ENCODE results near the gene ARV1.

The ARV1 gene

GRCh38 chr1:230970432-230970831, 8.5 kb upstream of the ARV1 start:
- Histone ChIP-seq H3K27me3 (ENCODE audit: insufficient read depth, low read length, poor library complexity) (no peaks in the 10 kb centered on the region), H2BK5ac (ENCODE audit: low read length) (no peak overlapping the region), H3K27ac (ENCODE audit: low read depth, low read length) (no peak overlapping the region), H3K4ac (ENCODE audit: low read depth, low read length) (no peak overlapping the region), H3K4me1 (ENCODE audit: control insufficient read depth, low read depth, low read length) (no peaks in the 10 kb centered on the region), H3K18ac (ENCODE audit: low read length) (no peak overlapping the region), H4K5ac (ENCODE audit: low read length) (no peak overlapping the region), H3K23ac (ENCODE audit: low read length) (no peak overlapping the region), H2BK120ac (ENCODE audit: low read depth, low read length) (no peak overlapping the region), H4K8ac (ENCODE audit: low read depth, low read length) (no peak overlapping the region), H2BK15ac (replicated peaks; ENCODE audit: low read depth) (no peak overlapping the region), H3K9ac (ENCODE audit: low read length) (no peak overlapping the region), H3K4me3 (ENCODE audit: low read length) (no peak overlapping the region), H3K56ac (ENCODE audit: low read length) (no peak overlapping the region), H3K79me2 (ENCODE audit: control insufficient read depth, insufficient read depth, low read length) (no peaks in the 10 kb centered on the region), H3K79me1 (ENCODE audit: low read length) (no peaks in the 10 kb centered on the region), H2AK5ac (ENCODE audit: low read length) (no peak overlapping the region), H3K4me2 (ENCODE audit: low read length) (no peak overlapping the region), H3K36me3 (ENCODE audit: control insufficient read depth, insufficient read depth, low read length) (no peaks in the 10 kb centered on the region)
- no peak for DNase-seq
- WGBS (ENCODE audit: extremely low coverage, insufficient coverage, low lambda C conversion rate), result no CpG with 5 or more reads among the region's 5 CpGs

DNA sequence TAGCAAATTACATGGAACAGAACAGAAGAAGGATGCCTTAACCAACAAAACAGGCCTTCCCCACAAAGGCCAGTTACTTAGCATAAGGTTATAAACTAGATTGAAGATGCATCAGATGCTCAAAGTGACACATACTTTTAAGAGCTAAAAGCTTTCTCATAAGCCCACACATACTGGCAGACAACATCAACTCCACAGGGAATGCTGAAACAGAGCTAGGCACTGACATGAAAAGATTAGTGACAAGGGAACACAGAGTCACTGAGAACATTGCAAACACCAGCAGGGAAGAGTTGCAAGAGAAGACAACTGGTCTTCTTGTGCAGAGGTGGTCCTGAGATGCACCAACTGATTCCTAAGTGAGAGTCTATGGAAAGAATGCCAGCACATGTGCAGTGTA, 7.1 kb upstream of the ARV1 start:
- H3K79me1 ChIP-seq (ENCODE audit: low read length), result no peaks in the 10 kb centered on the region
- H3K27ac ChIP-seq (ENCODE audit: low read depth, low read length), result no peak overlapping the region
- H4K5ac ChIP-seq (ENCODE audit: low read length), result no peak overlapping the region
- no peaks in the 10 kb centered on the region for H3K79me2 ChIP-seq (ENCODE audit: control insufficient read depth, insufficient read depth, low read length)
- no peaks in the 10 kb centered on the region for H3K27me3 ChIP-seq (ENCODE audit: insufficient read depth, low read length, poor library complexity)
- H3K23ac ChIP-seq (ENCODE audit: low read length), result no peak overlapping the region
- H3K4ac ChIP-seq (ENCODE audit: low read depth, low read length), result no peak overlapping the region
- no peak overlapping the region for H2BK120ac ChIP-seq (ENCODE audit: low read depth, low read length)
- H3K18ac ChIP-seq (ENCODE audit: low read length), result no peak overlapping the region
- no peak overlapping the region for H3K4me2 ChIP-seq (ENCODE audit: low read length)
- no peaks in the 10 kb centered on the region for H3K36me3 ChIP-seq (ENCODE audit: control insufficient read depth, insufficient read depth, low read length)
- H2BK15ac ChIP-seq (replicated peaks; ENCODE audit: low read depth), result no peak overlapping the region
- H2AK5ac ChIP-seq (ENCODE audit: low read length), result no peak overlapping the region
- no peak overlapping the region for H3K9ac ChIP-seq (ENCODE audit: low read length)
- no peak for DNase-seq
- H4K8ac ChIP-seq (ENCODE audit: low read depth, low read length), result no peak overlapping the region
- H3K56ac ChIP-seq (ENCODE audit: low read length), result no peak overlapping the region
- H2BK5ac ChIP-seq (ENCODE audit: low read length), result no peak overlapping the region
- H3K4me1 ChIP-seq (ENCODE audit: control insufficient read depth, low read depth, low read length), result no peaks in the 10 kb centered on the region
- no peak overlapping the region for H3K4me3 ChIP-seq (ENCODE audit: low read length)

- Histone ChIP-seq H3K4ac (ENCODE audit: low read depth, low read length) (no peak overlapping the region), H3K27ac (ENCODE audit: low read depth, low read length) (no peak overlapping the region), H2BK15ac (replicated peaks; ENCODE audit: low read depth) (no peak overlapping the region), H4K5ac (ENCODE audit: low read length) (no peak overlapping the region), H3K9ac (ENCODE audit: low read length) (no peak overlapping the region), H3K79me2 (ENCODE audit: control insufficient read depth, insufficient read depth, low read length) (no peaks in the 10 kb centered on the region), H3K18ac (ENCODE audit: low read length) (no peak overlapping the region), H2BK5ac (ENCODE audit: low read length) (no peak overlapping the region), H3K4me1 (ENCODE audit: control insufficient read depth, low read depth, low read length) (no peaks in the 10 kb centered on the region), H3K36me3 (ENCODE audit: control insufficient read depth, insufficient read depth, low read length) (no peaks in the 10 kb centered on the region), H2AK5ac (ENCODE audit: low read length) (no peak overlapping the region), H3K4me3 (ENCODE audit: low read length) (no peak overlapping the region), H3K4me2 (ENCODE audit: low read length) (no peak overlapping the region), H3K79me1 (ENCODE audit: low read length) (no peaks in the 10 kb centered on the region), H3K23ac (ENCODE audit: low read length) (no peak overlapping the region), H2BK120ac (ENCODE audit: low read depth, low read length) (no peak overlapping the region), H4K8ac (ENCODE audit: low read depth, low read length) (no peak overlapping the region), H3K27me3 (ENCODE audit: insufficient read depth, low read length, poor library complexity) (no peaks in the 10 kb centered on the region), H3K56ac (ENCODE audit: low read length) (no peak overlapping the region)
- WGBS (ENCODE audit: extremely low coverage, insufficient coverage, low lambda C conversion rate), result no CpG with 5 or more reads among the region's 1 CpG
- DNase-seq, result no peak
Observed at GRCh38 chr1:230972855-230973271, 6.0 kb upstream of the ARV1 start.

GRCh38 chr1:230975636-230976035, 3.3 kb upstream of the ARV1 start:
- no peak overlapping the region for H3K56ac ChIP-seq (ENCODE audit: low read length)
- H3K79me1 ChIP-seq (ENCODE audit: low read length), result peaks cover 2% of the 10 kb centered on the region
- no CpG with 5 or more reads among the region's 3 CpGs for WGBS (ENCODE audit: extremely low coverage, insufficient coverage, low lambda C conversion rate)
- H2BK120ac ChIP-seq (ENCODE audit: low read depth, low read length), result no peak overlapping the region
- no peak overlapping the region for H2BK15ac ChIP-seq (replicated peaks; ENCODE audit: low read depth)
- H3K27ac ChIP-seq (ENCODE audit: low read depth, low read length), result no peak overlapping the region
- H2AK5ac ChIP-seq (ENCODE audit: low read length), result no peak overlapping the region
- no peak overlapping the region for H3K4me2 ChIP-seq (ENCODE audit: low read length)
- H4K5ac ChIP-seq (ENCODE audit: low read length), result no peak overlapping the region
- H3K23ac ChIP-seq (ENCODE audit: low read length), result no peak overlapping the region
- no peak overlapping the region for H4K8ac ChIP-seq (ENCODE audit: low read depth, low read length)
- no peaks in the 10 kb centered on the region for H3K27me3 ChIP-seq (ENCODE audit: insufficient read depth, low read length, poor library complexity)
- H3K79me2 ChIP-seq (ENCODE audit: control insufficient read depth, insufficient read depth, low read length), result no peaks in the 10 kb centered on the region
- no peak for DNase-seq
- H3K36me3 ChIP-seq (ENCODE audit: control insufficient read depth, insufficient read depth, low read length), result no peaks in the 10 kb centered on the region
- no peak overlapping the region for H3K4me3 ChIP-seq (ENCODE audit: low read length)
- no peak overlapping the region for H3K18ac ChIP-seq (ENCODE audit: low read length)
- no peak overlapping the region for H2BK5ac ChIP-seq (ENCODE audit: low read length)
- H3K9ac ChIP-seq (ENCODE audit: low read length), result no peak overlapping the region
- H3K4ac ChIP-seq (ENCODE audit: low read depth, low read length), result no peak overlapping the region
- H3K4me1 ChIP-seq (ENCODE audit: control insufficient read depth, low read depth, low read length), result peaks cover 3% of the 10 kb centered on the region

DNA sequence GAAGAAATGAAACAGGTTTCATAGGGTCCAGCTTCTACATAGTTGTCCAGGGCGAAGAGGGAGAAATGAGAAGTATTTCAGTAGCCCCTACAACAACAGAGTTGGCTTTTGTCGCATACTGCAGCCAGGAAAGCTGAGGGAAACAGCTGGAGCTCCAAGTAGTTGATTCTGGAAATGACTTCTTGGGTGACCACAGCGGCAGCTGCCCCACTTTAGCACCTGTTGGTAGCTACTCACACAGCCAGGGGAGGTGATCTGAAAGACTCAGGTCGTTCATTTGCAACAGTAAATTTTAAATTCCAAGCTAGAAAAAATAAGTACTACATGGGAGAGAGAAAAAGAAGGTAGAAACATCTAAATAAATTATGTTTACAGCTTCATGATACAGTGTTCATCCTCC, 2.5 kb upstream of the ARV1 start:
- Histone ChIP-seq H3K4ac (ENCODE audit: low read depth, low read length) (no peak overlapping the region), H3K27ac (ENCODE audit: low read depth, low read length) (no peak overlapping the region), H3K18ac (ENCODE audit: low read length) (no peak overlapping the region), H4K5ac (ENCODE audit: low read length) (no peak overlapping the region), H3K4me2 (ENCODE audit: low read length) (no peak overlapping the region), H3K79me1 (ENCODE audit: low read length) (peaks cover 2% of the 10 kb centered on the region), H3K9ac (ENCODE audit: low read length) (no peak overlapping the region), H3K23ac (ENCODE audit: low read length) (no peak overlapping the region), H3K36me3 (ENCODE audit: control insufficient read depth, insufficient read depth, low read length) (no peaks in the 10 kb centered on the region), H4K8ac (ENCODE audit: low read depth, low read length) (no peak overlapping the region), H3K4me1 (ENCODE audit: control insufficient read depth, low read depth, low read length) (peaks cover 3% of the 10 kb centered on the region), H2AK5ac (ENCODE audit: low read length) (no peak overlapping the region), H3K4me3 (ENCODE audit: low read length) (no peak overlapping the region), H3K27me3 (ENCODE audit: insufficient read depth, low read length, poor library complexity) (no peaks in the 10 kb centered on the region), H3K79me2 (ENCODE audit: control insufficient read depth, insufficient read depth, low read length) (no peaks in the 10 kb centered on the region), H2BK120ac (ENCODE audit: low read depth, low read length) (no peak overlapping the region), H2BK5ac (ENCODE audit: low read length) (no peak overlapping the region), H3K56ac (ENCODE audit: low read length) (no peak overlapping the region), H2BK15ac (replicated peaks; ENCODE audit: low read depth) (no peak overlapping the region)
- WGBS (ENCODE audit: extremely low coverage, insufficient coverage, low lambda C conversion rate), result no CpG with 5 or more reads among the region's 4 CpGs
- DNase-seq, result no peak

DNA sequence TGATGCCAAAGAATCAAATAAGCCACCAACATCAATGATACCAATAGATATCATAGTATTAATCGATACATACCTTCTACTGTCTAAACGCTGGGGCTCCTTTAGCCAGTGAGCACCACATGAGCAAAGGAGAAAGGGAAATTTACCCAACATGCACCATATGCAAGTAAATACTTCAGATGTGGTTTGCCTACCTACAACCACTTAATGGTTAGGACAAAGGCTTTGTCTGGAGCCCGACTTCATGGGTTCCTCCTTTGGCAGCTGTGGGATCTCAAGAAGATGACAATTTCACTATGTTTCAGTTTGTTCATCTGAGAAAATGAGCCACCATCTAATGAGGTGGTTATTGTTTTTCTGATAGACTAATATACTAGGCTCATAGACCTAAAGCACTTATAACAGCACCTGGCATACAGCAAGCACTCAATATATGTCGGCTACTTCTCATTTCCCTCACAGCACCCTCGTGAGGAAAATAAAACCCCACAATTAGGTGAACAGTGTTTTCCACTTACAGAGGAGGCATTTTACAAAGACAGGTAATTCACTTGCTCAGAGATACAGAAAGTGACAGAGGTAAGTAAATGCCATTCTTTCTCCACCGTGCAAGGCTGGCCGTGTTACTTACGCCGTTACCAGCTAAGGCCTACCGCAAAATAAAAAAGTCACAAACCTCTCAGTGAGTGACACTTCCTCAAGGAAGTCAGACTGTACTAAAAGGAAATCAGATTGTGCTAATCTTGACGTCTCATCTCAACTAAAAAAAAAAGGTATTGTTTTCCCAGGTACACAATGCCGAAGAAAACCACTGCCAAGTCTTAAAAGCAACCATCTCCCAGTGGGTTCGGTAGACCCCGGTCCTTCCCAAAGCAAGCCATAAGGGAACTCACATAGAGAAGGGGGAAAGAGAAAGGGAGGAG, 1.8 kb upstream of the ARV1 start:
- Histone ChIP-seq H3K4me3 (ENCODE audit: low read length) (no peak overlapping the region), H3K36me3 (ENCODE audit: control insufficient read depth, insufficient read depth, low read length) (no peaks in the 10 kb centered on the region), H3K79me2 (ENCODE audit: control insufficient read depth, insufficient read depth, low read length) (no peaks in the 10 kb centered on the region), H3K4ac (ENCODE audit: low read depth, low read length) (no peak overlapping the region), H3K4me2 (ENCODE audit: low read length) (no peak overlapping the region), H3K9ac (ENCODE audit: low read length) (no peak overlapping the region), H3K27me3 (ENCODE audit: insufficient read depth, low read length, poor library complexity) (no peaks in the 10 kb centered on the region), H4K8ac (ENCODE audit: low read depth, low read length) (no peak overlapping the region), H2BK5ac (ENCODE audit: low read length) (no peak overlapping the region), H2BK15ac (replicated peaks; ENCODE audit: low read depth) (no peak overlapping the region), H2AK5ac (ENCODE audit: low read length) (no peak overlapping the region), H3K18ac (ENCODE audit: low read length) (no peak overlapping the region), H3K56ac (ENCODE audit: low read length) (no peak overlapping the region), H4K5ac (ENCODE audit: low read length) (no peak overlapping the region), H3K4me1 (ENCODE audit: control insufficient read depth, low read depth, low read length) (peaks cover 3% of the 10 kb centered on the region), H3K27ac (ENCODE audit: low read depth, low read length) (no peak overlapping the region), H3K23ac (ENCODE audit: low read length) (no peak overlapping the region), H3K79me1 (ENCODE audit: low read length) (peaks cover 2% of the 10 kb centered on the region), H2BK120ac (ENCODE audit: low read depth, low read length) (no peak overlapping the region)
- DNase-seq, result no peak
- no CpG with 5 or more reads among the region's 14 CpGs for WGBS (ENCODE audit: extremely low coverage, insufficient coverage, low lambda C conversion rate)

All from mesendoderm (in vitro differentiated cells).